ENCODE measurements around the gene TIMELESS. TPM values are rescaled to one million over a fixed set of nuclear protein-coding genes. Genes with fewer than 3 reads are reported as not detected.

The TIMELESS gene
- total and polyA plus RNA-seq, 2 experiments from 2014 or later: 28.7 to 54.8 TPM

DNA sequence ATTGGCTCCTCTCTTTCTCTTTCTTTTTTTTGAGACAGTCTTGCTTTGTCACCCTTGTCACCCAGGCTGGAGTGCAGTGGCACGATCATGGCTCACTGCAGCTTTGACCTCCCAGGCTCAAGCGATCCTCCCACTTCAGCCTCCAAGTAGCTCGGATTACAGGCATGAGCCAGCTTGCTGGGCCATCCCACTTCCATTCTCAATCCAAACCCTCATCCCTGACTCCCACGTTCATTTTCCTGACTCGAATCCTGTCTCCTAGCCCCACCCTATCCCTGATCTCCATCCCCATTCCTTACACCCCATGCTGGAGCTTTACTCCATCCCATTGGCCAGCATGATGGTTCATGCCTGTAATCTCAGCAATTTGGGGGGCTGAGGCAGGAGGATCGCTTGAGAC, 26.9 kb upstream of the TIMELESS start:
- peaks cover 4% of the 10 kb centered on the region; the same call in 1 of the 2 replicates for H3K36me3 ChIP-seq (ENCODE audit: insufficient read depth)
- ATAC-seq (no peak), DNase-seq (ENCODE audit: low spot score) (no peak)
- H3K27ac ChIP-seq (ENCODE audit: low read depth): no peak overlapping the region
- TF ChIP-seq EZH2 (IDR thresholded peaks at IDR 0.05; ENCODE audit: low read depth, unreplicated experiment): no peak
- no peak for TF ChIP-seq CTCF (conservative IDR thresholded peaks at IDR 0.05; ENCODE audit: low read depth in 2 of 2)
- TF ChIP-seq CREB1 (CRISPR knock-in tag; IDR thresholded peaks at IDR 0.05; ENCODE audit: low read depth): no peak
- TF ChIP-seq, protein P1, sequence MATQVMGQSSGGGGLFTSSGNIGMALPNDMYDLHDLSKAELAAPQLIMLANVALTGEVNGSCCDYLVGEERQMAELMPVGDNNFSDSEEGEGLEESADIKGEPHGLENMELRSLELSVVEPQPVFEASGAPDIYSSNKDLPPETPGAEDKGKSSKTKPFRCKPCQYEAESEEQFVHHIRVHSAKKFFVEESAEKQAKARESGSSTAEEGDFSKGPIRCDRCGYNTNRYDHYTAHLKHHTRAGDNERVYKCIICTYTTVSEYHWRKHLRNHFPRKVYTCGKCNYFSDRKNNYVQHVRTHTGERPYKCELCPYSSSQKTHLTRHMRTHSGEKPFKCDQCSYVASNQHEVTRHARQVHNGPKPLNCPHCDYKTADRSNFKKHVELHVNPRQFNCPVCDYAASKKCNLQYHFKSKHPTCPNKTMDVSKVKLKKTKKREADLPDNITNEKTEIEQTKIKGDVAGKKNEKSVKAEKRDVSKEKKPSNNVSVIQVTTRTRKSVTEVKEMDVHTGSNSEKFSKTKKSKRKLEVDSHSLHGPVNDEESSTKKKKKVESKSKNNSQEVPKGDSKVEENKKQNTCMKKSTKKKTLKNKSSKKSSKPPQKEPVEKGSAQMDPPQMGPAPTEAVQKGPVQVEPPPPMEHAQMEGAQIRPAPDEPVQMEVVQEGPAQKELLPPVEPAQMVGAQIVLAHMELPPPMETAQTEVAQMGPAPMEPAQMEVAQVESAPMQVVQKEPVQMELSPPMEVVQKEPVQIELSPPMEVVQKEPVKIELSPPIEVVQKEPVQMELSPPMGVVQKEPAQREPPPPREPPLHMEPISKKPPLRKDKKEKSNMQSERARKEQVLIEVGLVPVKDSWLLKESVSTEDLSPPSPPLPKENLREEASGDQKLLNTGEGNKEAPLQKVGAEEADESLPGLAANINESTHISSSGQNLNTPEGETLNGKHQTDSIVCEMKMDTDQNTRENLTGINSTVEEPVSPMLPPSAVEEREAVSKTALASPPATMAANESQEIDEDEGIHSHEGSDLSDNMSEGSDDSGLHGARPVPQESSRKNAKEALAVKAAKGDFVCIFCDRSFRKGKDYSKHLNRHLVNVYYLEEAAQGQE (IDR thresholded peaks at IDR 0.05; ENCODE audit: unreplicated experiment): no peak
- no peak for TF ChIP-seq ZNF462 (CRISPR knock-in tag; IDR thresholded peaks at IDR 0.05)
- TF ChIP-seq NANOG (IDR thresholded peaks at IDR 0.05; ENCODE audit: borderline replicate concordance): no peak
- no peak for TF ChIP-seq STAT1 (IDR thresholded peaks at IDR 0.05; ENCODE audit: unreplicated experiment)
- TF ChIP-seq ZNF114 (CRISPR knock-in tag; IDR thresholded peaks at IDR 0.05): no peak
- Mint-ChIP-seq H3K9me3 (no peaks in the 10 kb centered on the region), H3K4me1 (no peaks in the 10 kb centered on the region; the same call in 2 of the 3 replicates), H3K4me3 (no peak overlapping the region), H3K36me3 (ENCODE audit: low read depth) (peaks cover 19% of the 10 kb centered on the region), H3K27me3 (ENCODE audit: insufficient read depth, low read depth, poor library complexity) (peaks cover 4% of the 10 kb centered on the region), H3K27ac (no peak overlapping the region)
- no peak overlapping the region for H3K4me3 ChIP-seq
- H3K79me2 ChIP-seq (replicated peaks; ENCODE audit: insufficient read depth): no peaks in the 10 kb centered on the region
- H4K20me1 ChIP-seq (replicated peaks; ENCODE audit: insufficient read depth): peaks cover 5% of the 10 kb centered on the region; the same call in 1 of the 2 replicates
- no peak overlapping the region for H3K4me2 ChIP-seq
- H3F3A ChIP-seq (replicated peaks; ENCODE audit: low read depth): peaks cover 9% of the 10 kb centered on the region; the same call in 1 of the 2 replicates
- H3K4me1 ChIP-seq (ENCODE audit: insufficient read depth): no peaks in the 10 kb centered on the region
- no peaks in the 10 kb centered on the region for H3K27me3 ChIP-seq (ENCODE audit: insufficient read depth)
- no peak overlapping the region for H2AFZ ChIP-seq
- no peaks in the 10 kb centered on the region for H3K9me2 ChIP-seq (ENCODE audit: insufficient read depth)

Data from GM23338 (cell line).